Spleen (tissue), 11 donors: ENCODE measurements around the gene MYL3. TPM values are rescaled to one million over a fixed set of nuclear protein-coding genes. Genes with fewer than 3 reads are reported as not detected.

Experiments used
- DNase-seq: peaks from one replicate; pipeline ENCODE4 v3.0.0-alpha.2; 2020
- H3K27ac ChIP-seq, 8 donors: fragments of 200-600 bp; sonication (generic) in 7 of 8; 1 replicate in 4 of 8; 2 replicates in 4 of 8; pipeline versions ENCODE4 v1.5.0 to v1.8.0; 2016 to 2021; ENCODE audit warnings: inconsistent platforms in 4 of 8, mild to moderate bottlenecking in 4 of 8, moderate library complexity in 1 of 8
- H3K27me3 ChIP-seq, 7 donors: fragments of 200-600 bp; sonication (generic) in 6 of 7; replicated peaks in 1 of 7; 1 replicate in 4 of 7; 2 replicates in 3 of 7; pipeline versions ENCODE4 v1.5.0 to v1.8.0; 2016 to 2021; ENCODE audit warnings: inconsistent platforms in 3 of 7, mild to moderate bottlenecking in 1 of 7
- H3K36me3 ChIP-seq, 6 donors: fragments of 200-600 bp; sonication (generic) in 5 of 6; 1 replicate in 4 of 6; 2 replicates in 2 of 6; pipeline versions ENCODE4 v1.5.0 to v1.8.0; 2016 to 2021; ENCODE audit warnings: inconsistent platforms in 2 of 6
- H3K4me1 ChIP-seq, 6 donors: fragments of 200-600 bp; sonication (generic) in 5 of 6; 1 replicate in 3 of 6; 2 replicates in 3 of 6; pipeline versions ENCODE4 v1.5.0 to v1.8.0; 2016 to 2021; ENCODE audit warnings: inconsistent platforms in 3 of 6
- H3K4me3 ChIP-seq, 8 donors: fragments of 200-600 bp; sonication (generic) in 7 of 8; 1 replicate in 4 of 8; 2 replicates in 4 of 8; pipeline versions ENCODE4 v1.5.0 to v1.8.0; 2016 to 2021; ENCODE audit warnings: inconsistent platforms in 4 of 8, mild to moderate bottlenecking in 4 of 8, moderate library complexity in 2 of 8
- H3K9me3 ChIP-seq, 8 donors: fragments of 200-600 bp; sonication (generic) in 7 of 8; 1 replicate in 4 of 8; 2 replicates in 4 of 8; pipeline versions ENCODE4 v1.5.0 to v1.8.0; 2016 to 2021; ENCODE audit warnings: inconsistent platforms in 4 of 8
- POLR2A ChIP-seq, 3 donors: fragments of 450-650 bp; IDR thresholded peaks; one replicate each; pipeline ENCODE4 v1.5.1; 2017; ENCODE audit warnings: antibody characterized with exemption in 3 of 3, mild to moderate bottlenecking in 1 of 3
- POLR2AphosphoS5 ChIP-seq, 3 donors: sonication (generic); formaldehyde crosslinking; IDR thresholded peaks; one replicate each; pipeline ENCODE4 v1.5.1; 2017; ENCODE audit warnings: antibody characterized with exemption in 3 of 3
- WGBS, 5 donors: extraction: QIAGEN DNeasy Blood & Tissue Kit in 3 of 5; methylation state at CpG; one replicate each; pipeline versions ENCODE4 v1.1.5 to v1.1.7; 2013 to 2018; 5-methylcytosine and 5-hydroxymethylcytosine counted together
- intact Hi-C: fragments of 100-400 bp; cut with DNase I; formaldehyde crosslinking; loops from one replicate; pipeline ENCODE4 v1.15.0; 2023; ENCODE audit warnings: low total_unique reads
- polyA plus RNA-seq, 3 donors: library from polyadenylated mRNA; stranded (reverse); fragments of 200-250 nt; gene quantifications; one replicate each; pipeline ENCODE4 v1.2.1, GENCODE V29; 2013
- total RNA-seq, 7 donors: library from RNA; depleted of rRNA in 3 of 7; stranded (reverse); fragments of >200 nt in 3 of 7; fragmentation: NEBNext Ultra II Directional in 4 of 7; extraction: Animal tissue kit (Norgen Biotek cat#: 25700) in 4 of 7; gene quantifications; one replicate each; pipeline versions ENCODE4 v1.1.0 to v1.2.1, GENCODE V29; 2016 to 2021
- TF ChIP-seq, protein P1 (sequence below), 11 experiments: fragments of 200-600 bp in 7 of 11; fragments of 450-650 bp in 4 of 11; sonication (generic) in 4 of 11; IDR thresholded peaks in 8 of 11; conservative IDR thresholded peaks in 3 of 11; 1 replicate in 7 of 11; 2 replicates in 4 of 11; pipeline versions ENCODE4 v1.4.0 to v1.8.0; 2016 to 2021; ENCODE audit warnings: antibody characterized with exemption in 11 of 11, inconsistent platforms in 4 of 11, mild to moderate bottlenecking in 1 of 11
- donor health status: healthy with polysubstance abuse.
- donor health status: DM: no; HTN: no; CAD: no; lungs with moderate emphysema.
- donor health status: DM: no; HTN: no; CAD: no.
- donor health status: Bipolar disorder and iron deficiency.
- donor health status: healthy.
- donor health status: DM: no; HTN: no; CAD: no.
- donor health status: DM: yes; HTN: yes; CAD: no.

MYL3 gene
- total and polyA plus RNA-seq, 10 donors, result 1.9 to 16.2 (median 6.0) TPM

DNA sequence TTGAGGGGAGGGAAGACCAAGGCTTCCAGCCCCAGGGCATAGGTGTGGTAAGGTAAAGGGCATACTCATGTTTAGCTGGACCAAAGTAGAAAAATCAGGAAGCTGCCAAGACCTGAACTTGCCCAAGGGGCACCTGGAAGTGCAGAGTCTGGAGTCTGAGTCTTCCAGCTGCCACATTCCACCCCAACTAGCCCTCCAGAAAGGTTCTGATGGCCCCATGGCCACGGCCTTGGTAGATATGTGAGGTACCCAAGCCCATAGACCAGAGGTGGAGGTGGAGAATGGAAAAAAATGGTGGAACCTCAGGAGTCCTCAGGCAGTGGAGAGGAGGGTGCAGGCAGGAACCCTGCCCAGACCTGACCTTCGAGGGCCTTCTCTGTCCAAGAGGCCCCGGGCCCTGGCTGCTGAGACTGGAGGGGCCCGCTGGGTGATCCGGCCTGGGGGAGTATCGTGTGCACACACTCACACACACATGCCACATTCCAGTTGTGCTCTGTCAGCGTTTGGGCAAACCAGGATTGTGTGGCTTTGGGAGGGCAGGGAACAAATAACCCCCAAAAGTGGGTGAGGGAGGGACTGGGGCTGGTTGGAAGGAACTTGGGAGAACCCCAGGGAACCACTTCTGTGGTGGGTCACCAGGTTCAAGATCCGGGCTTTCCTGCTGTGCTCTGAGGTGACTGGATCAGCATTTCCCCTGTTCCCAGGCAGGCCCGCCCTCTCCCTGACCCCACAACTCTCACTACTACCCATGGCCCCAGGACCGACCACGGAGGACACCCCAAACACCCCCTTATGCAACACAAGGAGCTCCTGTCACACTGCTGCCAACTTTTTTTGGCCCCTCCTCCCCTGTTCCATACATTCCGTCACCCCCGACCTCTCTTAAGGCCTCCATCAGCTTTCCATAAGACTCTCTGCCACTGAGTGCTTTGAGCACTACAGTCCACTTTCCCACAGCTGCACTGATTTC, 11.6 kb downstream of the MYL3 start:
- H3K4me3 ChIP-seq, result no peak overlapping the region
- 75 to 87% (median 81%) methylated on average over 13 of the region's 13 CpGs for WGBS, 5 donors
- H3K27me3 ChIP-seq, result peaks cover 0 to 6% (median 0%) of the 10 kb centered on the region in 7 donors
- no peak overlapping the region for H3K27ac ChIP-seq
- no peaks in the 10 kb centered on the region for H3K36me3 ChIP-seq
- DNase-seq, result peak; percentile 50
- no peaks in the 10 kb centered on the region for H3K9me3 ChIP-seq
- H3K4me1 ChIP-seq, result peaks cover 0 to 14% (median 4%) of the 10 kb centered on the region in 6 donors
- no peak for TF ChIP-seq POLR2A (IDR thresholded peaks at IDR 0.05)
- intact Hi-C loops, result no loop called here

DNA sequence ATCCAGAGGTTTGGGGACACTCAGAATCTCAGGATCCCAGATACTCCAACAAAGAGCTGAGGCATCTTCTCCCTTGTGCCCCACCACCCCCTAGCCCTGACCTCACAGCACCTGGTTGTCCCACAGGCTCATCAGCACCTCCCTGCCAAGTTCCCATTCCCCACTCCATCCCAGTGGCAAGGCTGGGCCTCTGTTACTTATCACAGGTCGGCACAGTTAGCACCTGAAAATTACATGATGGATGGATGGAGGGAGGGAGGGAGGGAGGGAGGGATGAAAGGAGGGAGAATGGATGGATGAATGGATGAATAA, 12.8 kb downstream of the MYL3 start:
- TF ChIP-seq, protein P1, sequence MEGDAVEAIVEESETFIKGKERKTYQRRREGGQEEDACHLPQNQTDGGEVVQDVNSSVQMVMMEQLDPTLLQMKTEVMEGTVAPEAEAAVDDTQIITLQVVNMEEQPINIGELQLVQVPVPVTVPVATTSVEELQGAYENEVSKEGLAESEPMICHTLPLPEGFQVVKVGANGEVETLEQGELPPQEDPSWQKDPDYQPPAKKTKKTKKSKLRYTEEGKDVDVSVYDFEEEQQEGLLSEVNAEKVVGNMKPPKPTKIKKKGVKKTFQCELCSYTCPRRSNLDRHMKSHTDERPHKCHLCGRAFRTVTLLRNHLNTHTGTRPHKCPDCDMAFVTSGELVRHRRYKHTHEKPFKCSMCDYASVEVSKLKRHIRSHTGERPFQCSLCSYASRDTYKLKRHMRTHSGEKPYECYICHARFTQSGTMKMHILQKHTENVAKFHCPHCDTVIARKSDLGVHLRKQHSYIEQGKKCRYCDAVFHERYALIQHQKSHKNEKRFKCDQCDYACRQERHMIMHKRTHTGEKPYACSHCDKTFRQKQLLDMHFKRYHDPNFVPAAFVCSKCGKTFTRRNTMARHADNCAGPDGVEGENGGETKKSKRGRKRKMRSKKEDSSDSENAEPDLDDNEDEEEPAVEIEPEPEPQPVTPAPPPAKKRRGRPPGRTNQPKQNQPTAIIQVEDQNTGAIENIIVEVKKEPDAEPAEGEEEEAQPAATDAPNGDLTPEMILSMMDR (IDR thresholded peaks at IDR 0.05 in 8 of 11, conservative IDR thresholded peaks at IDR 0.05 in 3 of 11), result no peak
- TF ChIP-seq POLR2A (IDR thresholded peaks at IDR 0.05) (no peak), POLR2AphosphoS5 (IDR thresholded peaks at IDR 0.05) (no peak)
- Histone ChIP-seq H3K9me3 (no peaks in the 10 kb centered on the region), H3K36me3 (no peaks in the 10 kb centered on the region), H3K4me1 (peaks cover 4 to 26% (median 15%) of the 10 kb centered on the region in 6 donors), H3K4me3 (no peak overlapping the region), H3K27me3 (peaks cover 0 to 18% (median 0%) of the 10 kb centered on the region in 7 donors), H3K27ac (no peak overlapping the region)
- 65 to 95% (median 88%) methylated on average over 1 of the region's 1 CpG for WGBS, 5 donors
- intact Hi-C loops, result no loop called here
- DNase-seq, result peak; percentile 25

DNA sequence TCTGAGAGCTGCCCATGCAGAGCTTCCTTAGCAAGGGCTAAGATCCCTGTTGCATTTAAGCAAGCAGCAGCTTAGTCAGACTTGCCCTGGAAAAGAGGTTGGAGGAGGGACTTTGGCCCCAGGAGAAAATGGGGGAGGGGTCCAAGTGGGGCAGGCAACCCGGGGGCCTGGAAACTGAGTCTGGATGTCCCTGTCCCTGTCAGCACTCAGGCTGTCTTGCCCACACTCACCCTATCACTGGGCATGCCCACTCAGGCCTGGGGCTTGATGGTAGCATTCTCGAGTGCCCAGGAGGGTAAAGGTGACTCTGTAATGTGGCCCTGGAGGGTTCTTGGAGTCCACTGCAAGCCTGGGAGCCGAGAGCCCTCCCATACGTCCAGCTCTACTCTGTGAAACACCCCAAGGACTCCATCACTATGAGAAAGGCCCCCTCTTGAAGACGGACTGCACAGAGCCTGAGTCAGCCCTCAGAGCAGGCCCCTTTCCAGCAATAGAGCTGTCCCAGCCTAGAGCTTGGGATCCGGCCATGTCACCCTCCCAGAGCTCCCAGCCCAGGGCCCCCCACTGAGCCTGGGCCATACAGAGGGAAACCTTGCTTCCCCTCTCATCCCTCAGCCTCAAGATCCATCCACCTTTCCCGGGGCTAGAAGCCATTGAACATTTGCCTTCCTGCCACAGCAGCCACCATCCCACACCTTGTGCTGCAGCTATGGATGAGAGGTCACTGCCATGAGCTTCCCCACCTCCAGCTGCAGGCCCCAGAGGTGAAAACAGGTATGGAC, 13.4 kb downstream of the MYL3 start:
- peaks cover 4 to 32% (median 20%) of the 10 kb centered on the region in 6 donors for H3K4me1 ChIP-seq
- no peaks in the 10 kb centered on the region for H3K36me3 ChIP-seq
- TF ChIP-seq POLR2AphosphoS5 (IDR thresholded peaks at IDR 0.05) (no peak), POLR2A (IDR thresholded peaks at IDR 0.05) (no peak)
- H3K9me3 ChIP-seq, result no peaks in the 10 kb centered on the region
- no peak overlapping the region for H3K4me3 ChIP-seq
- no peak overlapping the region for H3K27ac ChIP-seq
- intact Hi-C loops, result no loop called here
- DNase-seq, result peak; percentile 47
- 61 to 90% (median 80%) methylated on average over 7 of the region's 7 CpGs for WGBS, 5 donors
- peaks cover 0 to 24% (median 0%) of the 10 kb centered on the region in 7 donors for H3K27me3 ChIP-seq

DNA sequence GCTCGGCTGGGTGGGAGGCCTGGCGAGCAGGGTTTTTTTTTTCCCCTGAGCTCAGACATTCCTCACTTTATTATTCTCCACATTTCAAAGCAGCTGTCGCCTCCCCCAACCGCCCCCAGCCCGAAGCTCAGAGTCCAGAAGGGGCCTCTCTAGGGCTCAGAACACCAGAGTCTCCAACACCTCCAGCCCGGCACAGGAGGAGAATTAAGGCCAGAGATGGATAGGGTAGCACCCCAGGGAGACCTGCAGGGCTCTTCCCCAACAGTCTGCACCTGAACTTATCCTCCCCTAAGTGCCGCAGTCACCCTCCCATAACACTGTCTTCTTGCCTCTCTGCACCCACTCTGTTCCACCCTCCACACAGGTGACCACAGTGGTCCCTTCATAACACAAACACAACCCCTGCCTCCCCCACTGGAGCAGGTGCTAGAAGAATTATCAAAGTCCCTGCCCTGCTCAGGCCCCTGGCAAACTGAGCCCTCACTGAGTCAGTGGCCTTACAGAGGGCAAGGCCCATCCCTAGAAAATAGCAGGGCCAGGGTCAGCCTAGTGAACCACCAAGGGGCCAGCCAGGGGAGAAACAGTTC, 14.1 kb downstream of the MYL3 start:
- Histone ChIP-seq H3K4me3 (no peak overlapping the region), H3K27me3 (peaks cover 0 to 25% (median 0%) of the 10 kb centered on the region in 7 donors), H3K4me1 (peaks cover 4 to 32% (median 20%) of the 10 kb centered on the region in 6 donors), H3K36me3 (no peaks in the 10 kb centered on the region), H3K9me3 (no peaks in the 10 kb centered on the region), H3K27ac (no peak overlapping the region)
- no peak for TF ChIP-seq POLR2A (IDR thresholded peaks at IDR 0.05)
- no peak for TF ChIP-seq POLR2AphosphoS5 (IDR thresholded peaks at IDR 0.05)
- TF ChIP-seq, protein P1 (IDR thresholded peaks at IDR 0.05 in 8 of 11, conservative IDR thresholded peaks at IDR 0.05 in 3 of 11), result no peak
- intact Hi-C loops, result no loop called here
- WGBS, 5 donors, result 79 to 96% (median 93%) methylated on average over 7 of the region's 7 CpGs
- peak; percentile 62 for DNase-seq
